CD4-positive, alpha-beta T cell treated with Interleukin-15 for 4 hours (primary cell): ENCODE measurements around the gene PHLDB2.

Experiments used
- DNase-seq: peaks from one replicate; pipeline ENCODE4 v3.0.0-alpha.2; 2020; ENCODE audit warnings: low spot score

Gene PHLDB2

DNA sequence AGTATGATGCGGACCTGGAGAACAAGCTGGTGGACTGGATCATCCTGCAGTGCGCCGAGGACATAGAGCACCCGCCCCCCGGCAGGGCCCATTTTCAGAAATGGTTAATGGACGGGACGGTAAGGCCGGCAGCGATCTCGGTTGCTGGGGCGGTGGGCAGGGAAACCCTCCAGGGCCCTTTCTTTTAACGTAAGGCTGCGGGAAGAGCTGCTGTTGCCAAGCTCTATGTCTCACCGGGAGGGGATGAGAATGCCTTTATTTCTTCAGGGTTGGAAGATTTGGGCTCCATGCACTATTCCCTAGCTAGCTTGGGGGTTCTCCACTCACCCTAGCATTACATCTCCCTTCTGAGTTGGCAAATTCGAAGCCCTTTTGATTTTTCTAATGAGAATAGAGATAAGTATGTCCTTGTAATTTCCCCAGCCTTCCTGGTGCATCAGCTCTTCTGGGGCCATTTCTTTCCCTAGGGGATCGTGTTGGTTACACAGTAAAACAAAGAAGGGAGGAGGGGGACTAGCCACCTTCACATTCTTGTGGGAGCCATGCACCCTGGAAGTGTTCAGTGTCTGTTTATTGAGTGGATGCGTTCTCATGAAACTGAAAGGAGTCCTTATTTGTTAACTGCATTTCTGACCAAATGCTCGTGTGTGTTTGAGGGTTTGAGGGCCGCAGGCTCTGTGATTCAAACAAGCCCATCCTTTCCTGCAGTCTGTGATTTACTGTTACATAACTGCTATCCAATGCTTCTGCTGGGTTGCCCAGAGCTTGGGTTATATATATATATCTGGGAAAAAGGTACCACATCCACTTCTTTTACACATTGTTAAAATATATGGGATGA lies 140.6 kb downstream of the PHLDB2 start:
- DNase-seq: no peak

DNA sequence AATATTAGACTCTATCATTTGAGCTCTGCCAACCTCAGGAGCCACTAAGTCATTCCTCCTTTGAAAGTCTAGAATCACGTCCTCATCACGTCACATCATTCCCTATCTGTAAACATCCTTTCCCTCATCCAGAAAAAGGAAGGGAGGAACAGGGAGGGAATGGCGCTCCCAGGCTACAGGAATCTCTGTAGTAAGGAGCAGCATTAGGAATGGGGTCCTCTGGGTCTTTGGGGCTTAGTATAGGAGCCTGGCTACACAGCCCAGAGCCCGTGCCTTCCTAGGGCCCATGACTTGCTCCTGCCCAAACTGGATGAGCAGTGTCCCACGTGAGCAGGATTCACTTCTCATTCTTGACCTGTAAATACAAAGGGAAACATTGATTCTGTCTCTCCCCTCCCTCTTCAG lies 141.3 kb downstream of the PHLDB2 start:
- DNase-seq: no peak

DNA sequence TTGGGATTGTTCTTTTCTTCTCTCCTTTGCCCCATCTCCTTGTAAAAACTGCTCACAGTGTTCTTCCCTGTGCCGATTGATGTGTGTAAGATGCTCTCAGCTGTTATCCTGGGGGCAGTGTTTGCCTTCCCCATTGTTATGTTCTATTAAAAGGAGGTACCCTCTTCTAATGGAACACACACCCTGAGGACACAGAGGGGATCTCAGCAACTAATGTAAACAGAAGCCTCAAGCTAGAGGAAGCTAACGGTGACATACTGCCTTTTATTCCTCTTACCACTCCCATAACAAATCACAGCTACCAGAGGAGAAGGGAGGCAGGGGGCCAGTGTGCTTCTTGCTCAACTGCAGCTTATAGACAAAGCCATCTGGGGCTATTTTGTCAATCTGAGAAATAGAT lies 141.9 kb downstream of the PHLDB2 start:
- no peak for DNase-seq

DNA sequence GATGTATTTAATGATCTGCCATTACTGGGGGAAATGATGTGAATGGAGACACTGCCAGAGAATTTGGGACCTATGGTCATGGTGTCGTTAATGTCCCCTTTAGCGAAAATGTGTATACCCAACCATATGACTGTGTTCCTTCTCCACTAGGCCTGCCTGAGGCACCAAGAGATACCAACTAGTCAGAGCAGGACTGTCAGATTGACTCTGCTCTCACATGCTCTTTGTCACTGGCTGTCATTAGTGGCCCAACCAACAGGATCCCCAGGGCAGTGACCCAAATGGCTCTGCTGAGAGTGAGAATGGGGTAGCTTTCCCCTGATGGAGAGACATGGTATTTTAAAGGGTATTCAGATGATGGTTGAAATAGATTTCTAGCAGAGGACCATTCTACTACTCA lies 142.5 kb downstream of the PHLDB2 start:
- no peak for DNase-seq

DNA sequence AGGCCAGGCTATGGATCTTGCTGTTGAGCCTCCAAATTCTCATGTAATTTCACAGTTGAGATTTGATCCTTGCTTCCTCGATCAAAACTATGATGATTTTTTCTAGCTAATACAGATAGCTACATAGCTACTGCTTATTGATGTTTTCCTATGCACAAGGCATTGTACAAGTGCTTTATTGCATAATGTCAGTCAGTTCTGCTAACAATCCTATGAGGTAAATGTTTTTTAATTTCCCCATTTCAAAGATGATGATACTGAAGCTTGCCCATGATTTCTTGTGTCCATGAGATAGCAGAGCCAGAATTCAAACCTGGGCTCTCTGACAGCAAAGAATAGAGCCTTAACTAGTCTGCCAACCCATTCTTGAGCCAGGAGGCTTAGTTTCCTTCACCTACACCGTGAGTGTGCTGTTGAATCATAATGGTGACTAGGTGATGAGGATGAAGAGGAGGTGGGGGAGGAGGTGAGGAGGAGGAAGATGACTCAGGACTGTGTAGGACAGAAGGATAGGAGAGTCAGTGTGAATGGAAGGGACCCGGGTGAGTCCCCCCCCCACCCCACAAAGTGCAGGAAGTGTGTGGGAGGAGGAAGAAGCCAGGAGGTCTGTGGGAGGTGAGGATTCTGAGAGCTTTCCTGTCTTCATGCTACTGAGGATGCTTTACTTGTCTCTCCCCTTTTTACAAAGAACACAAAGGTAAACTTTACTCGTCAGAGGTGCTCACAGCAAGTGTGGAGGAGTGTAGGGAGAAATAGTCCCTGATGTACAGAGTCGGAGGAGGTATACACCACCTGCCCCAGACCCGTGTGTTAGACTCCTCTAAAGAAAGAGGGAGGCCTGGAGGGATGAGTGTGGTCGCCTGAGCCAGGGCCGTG lies 143.3 kb downstream of the PHLDB2 start:
- DNase-seq: peak; percentile 36

DNA sequence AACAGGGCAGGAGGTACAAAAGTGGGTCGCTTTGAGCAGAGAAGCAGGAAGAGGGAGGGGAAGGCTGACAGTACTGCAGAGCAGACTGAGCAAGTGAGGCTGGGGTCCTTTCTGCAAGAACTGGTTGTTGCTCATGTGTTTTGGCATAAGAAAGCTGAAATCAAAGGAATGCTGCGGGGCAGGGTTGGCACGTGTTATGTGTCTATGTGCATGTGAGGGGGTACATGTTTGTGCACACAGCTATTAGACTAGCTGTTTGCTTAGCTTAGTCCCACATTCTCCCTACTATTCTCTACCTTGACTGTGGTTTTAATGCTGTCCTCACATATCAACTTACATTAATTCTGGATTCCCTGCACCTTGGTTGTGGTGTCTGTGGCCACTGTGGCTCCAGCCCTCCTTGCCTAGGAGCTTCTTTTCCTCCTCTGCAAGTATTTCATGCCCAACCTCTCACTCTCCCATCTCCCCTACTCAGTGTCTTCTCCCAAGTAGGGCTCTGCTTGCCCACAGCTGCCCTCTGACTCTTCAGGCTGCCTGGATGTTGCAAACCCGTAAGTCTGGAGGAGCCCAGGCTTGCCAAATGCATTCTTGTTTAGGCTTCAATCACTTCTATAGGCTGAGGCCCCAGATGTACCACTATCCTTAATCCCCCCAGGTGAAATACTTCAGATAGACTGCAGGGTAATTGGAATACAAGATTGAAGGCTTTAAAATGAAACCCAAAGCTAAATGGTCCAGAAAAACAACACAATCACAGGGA lies 144.4 kb downstream of the PHLDB2 start:
- no peak for DNase-seq

DNA sequence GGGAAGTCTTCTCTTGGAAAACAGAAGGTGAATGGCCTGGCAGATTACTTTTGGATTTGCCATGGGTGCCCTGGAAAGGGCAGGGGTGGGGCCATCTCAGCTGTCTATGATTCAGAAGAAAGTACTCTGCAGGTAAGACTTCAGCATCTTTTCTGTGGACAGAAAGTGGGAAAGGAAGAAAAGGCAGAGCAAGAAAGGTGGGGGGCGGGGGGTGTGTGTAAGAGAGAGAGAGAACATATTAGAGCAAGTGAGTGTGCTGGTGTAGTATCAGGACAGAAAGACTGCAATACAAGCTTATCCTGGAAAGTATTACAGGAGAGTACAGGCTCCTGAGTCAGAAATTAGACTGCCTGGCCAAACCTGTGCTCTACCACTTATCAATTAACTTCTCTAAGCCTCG lies 145.1 kb downstream of the PHLDB2 start:
- DNase-seq: no peak

DNA sequence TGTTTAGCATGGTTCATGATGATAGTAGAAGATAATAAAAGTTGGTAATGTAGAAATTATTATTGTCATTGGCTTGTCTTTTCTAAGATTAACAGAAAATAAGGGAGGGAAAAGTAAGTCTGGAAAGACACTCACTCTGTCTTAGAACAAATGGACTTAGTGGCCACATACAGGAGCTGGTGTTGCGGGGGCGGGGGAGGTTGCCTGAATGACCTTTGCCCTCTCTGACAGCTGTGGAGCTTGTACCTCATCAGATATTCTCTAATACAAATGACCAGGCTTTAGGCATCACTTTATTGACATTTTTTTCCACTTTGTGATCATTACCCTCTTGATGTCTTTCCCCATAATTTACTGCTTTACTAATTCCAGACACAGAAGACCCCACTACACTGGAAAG lies 145.6 kb downstream of the PHLDB2 start:
- no peak for DNase-seq

DNA sequence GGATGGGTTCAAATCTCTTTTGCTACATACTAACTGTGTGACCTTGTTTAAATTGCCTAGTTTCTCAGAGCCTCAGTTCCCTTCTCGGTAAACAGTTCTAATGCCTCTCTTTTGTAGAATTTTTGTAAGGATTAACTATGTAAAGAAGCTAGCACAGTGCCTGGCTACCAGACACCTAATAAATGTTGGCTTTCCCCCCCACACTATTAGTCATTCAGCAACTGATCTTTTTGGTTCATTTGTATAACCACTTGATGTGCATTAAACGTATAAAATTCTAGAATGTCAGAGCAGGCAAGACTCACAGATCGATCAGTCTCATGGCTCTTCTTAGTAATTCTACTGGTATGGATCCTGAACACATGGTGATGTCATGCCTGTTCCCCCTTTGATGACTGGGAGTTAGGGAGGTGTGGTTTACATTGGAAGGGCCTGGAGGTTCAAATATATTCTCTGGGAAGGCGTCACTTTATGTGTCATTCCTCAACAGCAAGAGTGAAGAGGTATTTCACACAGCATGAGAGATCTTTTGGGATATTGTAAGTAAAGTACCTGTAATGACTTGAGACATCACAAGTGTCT lies 146.1 kb downstream of the PHLDB2 start:
- DNase-seq: no peak

DNA sequence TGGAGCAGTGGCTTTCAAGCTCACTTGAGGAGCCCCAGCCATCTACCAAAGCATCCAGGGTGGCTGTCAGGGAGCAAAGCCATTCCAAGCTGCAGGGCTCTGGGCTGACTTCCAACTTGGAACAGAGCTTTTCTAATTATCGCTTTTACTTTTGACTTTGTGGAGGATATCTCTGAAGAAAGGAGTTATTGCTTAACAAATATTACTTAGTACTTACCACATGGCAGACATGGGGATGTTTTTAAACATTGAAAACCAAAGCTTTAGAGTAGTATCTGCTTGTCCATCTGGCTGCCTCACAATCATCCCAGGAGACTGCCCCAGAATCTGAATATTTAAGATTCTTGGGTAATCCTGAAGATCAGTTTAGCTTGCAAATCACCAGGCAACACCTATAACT lies 148.6 kb downstream of the PHLDB2 start:
- no peak for DNase-seq

DNA sequence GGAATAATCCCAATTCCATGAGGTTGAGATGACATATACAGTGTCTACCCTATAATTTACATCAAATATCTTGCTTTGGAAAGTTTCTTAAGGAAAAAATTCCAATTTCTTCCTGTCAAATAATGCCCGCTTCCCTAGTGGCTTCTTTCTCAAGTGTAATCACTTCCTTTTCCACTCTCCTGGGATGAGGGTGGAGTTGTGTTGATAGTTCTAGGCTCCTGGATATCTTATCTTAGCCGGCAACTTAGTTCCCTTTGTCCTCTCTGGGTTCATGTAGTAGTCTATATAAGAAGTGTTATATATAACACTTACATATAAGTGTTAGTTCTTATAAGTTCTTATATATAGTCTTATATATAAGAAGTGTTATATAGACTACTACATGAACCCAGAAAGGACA lies 150.6 kb downstream of the PHLDB2 start:
- no peak for DNase-seq

DNA sequence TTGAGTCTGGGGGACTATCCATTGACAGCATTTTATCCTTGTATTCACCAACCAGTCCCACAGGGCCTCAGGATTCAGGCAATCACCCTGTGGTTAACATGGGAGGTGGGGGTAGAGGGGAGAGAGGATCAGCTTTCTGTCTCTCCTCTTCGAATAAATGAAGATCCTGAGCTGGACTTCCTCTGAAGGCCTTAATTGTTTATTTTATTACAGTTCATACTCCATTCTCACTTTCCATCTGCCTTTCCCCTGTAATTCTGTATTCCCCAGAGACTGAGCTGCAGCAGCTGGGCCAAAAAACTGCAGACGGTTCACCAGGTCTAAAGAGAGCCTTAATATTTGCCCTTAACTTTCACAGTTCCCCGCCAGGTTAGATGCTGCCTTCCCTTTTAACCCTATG lies 151.6 kb downstream of the PHLDB2 start:
- no peak for DNase-seq

DNA sequence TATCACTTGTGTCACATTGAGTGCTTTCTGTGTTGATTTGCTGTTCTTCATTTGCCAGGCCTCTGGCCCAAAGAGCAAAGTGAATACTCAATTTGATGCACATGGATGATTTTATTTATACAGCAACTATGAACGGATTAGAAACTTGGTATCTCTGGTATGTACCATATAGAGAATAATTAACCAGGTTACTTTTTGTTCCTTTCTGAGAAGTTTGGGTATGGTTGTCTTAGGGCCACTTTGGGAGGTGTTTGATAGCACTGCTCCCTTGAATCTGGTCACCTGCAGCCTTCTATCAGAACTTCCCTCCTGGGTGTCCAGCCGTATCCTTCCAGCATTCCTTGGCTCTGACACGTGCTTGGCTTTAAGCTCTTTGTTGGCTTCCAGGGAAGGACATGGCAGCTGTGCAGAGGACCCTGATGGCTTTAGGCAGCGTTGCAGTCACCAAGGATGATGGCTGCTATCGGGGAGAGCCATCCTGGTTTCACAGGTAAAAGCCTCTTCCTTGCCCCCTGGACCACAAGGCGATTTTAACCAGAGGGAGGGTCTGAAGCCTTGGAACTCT lies 152.4 kb downstream of the PHLDB2 start:
- DNase-seq: no peak

DNA sequence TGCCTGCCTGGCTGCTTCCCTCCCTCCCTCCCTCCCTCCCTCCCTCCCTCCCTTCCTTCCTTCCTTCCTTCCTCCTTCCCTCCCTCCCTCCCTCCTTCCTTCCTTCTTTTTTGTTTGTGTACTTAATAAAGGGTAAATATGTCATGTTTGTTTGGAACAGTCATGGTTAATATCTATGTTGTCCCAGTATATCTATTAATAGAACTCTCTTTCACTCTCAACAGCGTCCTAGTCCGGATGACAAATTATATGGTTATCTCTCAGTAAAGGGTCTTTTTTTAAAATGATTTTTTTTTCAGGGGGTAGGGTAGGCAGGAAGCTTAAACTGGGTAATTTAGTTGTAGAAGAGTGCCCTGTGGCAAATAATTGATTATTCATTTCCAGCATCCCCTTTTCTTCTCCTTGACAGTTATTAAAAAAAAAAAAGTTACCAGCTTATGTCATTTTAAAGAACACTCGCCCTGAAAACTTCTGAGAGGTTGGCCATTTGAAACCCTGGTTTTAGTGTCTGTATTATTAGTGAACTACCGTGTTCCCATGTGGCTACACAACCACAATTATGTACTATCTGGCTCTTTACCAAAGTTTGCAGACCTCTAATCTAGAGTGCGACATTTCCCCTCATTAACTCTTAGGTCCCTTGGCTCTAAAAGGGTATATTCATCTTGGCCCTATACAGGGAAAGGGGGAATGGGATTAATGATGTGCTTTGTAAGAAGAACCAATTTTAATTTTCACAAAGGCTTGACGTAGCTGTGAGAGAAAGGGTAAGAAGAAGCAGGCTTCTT lies 153.3 kb downstream of the PHLDB2 start:
- DNase-seq: no peak

DNA sequence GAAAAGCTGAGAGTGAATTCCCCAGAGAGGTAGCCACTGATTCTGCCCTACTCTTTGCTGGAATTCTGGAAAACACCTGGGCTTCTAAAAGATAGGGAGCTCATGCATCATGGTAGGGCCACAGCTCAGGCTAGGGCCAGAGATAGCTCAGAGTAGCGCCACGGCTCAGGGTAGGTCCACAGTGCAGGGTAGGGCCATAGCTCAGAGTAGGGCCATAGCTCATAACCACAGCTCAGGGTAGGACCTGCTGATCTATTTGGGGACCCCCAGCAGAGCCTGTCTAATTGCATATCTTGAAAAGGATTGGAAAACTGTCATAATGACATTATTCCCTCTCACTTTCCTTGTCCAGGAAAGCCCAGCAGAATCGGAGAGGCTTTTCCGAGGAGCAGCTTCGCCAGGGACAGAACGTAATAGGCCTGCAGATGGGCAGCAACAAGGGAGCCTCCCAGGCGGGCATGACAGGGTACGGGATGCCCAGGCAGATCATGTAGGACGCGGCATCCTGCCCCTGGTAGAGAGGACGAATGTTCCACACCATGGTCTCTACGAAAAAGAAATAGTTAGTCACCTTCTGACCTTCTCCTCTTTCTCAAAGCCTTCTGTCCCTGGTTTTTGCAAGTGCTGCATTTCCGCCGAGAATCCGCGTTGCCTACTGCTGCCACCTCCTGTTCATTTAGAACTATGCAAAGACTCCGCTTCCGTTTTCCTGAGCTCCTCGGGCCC lies 154.2 kb downstream of the PHLDB2 start:
- peak; percentile 58 for DNase-seq

DNA sequence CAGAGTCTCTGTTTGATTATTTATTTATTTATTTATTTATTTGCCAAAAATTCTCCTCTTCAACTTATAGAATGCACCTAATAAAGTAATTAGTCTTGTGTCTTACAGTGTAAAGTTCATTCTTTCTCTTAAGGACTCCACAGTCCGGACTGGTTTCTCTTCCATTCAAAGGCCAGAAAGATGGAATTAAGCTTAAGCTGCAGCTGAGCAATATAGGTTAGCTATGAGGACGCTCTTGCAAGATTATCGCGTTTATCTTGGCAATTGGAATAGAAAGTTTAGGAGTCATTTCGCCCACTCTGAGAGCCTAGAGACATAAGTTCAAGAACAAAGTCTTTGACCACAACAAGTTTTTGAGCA lies 154.7 kb downstream of the PHLDB2 start:
- no peak for DNase-seq

DNA sequence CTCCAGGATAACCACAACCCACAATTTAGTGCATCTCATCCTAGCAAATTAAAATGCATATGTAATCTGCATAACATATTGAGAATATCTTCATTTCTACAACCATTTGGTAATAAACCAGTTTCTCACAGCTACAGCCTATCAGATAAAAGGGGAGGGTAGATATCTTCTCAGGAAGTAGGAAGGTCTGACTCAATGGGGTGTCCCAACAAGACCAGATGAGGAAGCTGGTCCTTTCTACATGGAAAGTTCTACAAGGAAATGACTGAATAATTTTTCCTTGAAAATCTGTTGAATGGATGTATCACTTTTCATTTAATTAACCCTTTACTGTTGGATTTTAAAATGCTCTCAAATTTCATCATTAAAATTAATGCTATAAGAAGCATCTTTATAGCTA lies 158.0 kb downstream of the PHLDB2 start:
- DNase-seq: no peak

DNA sequence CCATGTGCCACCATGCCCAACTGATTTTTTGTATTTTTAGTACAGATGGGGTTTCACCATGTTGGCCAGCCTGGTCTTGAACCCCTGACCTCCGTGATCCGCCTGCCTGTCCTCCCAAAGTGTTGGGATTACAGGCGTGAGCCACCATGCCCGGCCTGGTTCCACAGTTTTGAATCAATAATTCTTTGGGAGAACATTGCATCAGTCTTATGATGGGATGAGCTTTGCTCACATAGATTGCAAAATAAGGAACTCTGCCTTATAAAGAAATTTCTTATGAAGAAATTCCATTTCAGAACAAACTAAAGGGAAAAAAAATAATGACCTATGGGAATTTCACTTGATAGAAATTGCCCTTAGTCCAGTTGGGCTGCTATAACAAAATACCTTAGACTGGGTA lies 159.6 kb downstream of the PHLDB2 start:
- no peak for DNase-seq

DNA sequence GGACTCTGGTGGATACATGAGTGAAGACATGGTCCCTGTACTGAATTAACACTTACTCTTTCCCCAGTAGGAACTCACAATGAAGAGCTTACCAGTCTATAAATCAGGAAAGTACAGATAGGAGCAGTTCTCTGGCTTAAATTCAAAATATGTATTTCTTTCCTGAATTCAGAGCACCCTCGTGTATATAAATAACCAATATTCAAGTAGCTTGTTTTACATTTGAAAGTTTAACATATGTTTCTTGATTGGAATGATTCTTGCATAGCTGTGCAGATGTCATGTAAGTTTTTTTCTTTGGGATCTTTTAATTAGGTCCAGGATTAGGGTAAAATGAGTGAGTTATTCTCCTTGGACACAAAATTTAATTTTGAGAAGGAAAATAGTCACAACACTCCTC lies 160.7 kb downstream of the PHLDB2 start:
- DNase-seq: no peak

DNA sequence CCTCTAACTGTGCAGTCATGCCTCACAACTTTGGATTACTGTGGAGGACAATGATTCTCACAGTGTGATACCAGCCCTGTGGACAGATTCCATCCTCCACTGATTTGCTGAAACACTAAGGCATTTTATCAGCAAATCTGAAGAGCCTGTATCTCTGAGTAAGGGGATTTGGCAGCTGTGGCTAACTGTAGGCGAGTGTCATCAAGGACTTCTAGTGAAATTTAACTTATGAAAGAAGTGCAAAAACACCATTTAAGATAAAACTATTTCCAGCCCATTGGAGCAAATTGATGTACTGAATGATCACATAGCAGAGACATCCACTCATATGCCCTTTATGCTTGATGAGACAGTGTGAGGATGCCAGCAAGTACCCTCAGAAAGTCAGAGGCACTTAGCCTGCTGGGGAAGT lies 161.6 kb downstream of the PHLDB2 start:
- no peak for DNase-seq
